ENCODE measurements around the gene MRPL1. TPM values are rescaled to one million over a fixed set of nuclear protein-coding genes. Genes with fewer than 3 reads are reported as not detected.

Gene MRPL1
- total and polyA plus RNA-seq, 2 donors (not counting 1 experiment from before 2014, with no cell fraction given) = 25.4 to 35.6 TPM

GRCh38 chr4:77899607-77900006 lies 37.0 kb downstream of the MRPL1 start:
- TF ChIP-seq EZH2 (IDR thresholded peaks at IDR 0.05; ENCODE audit: low read length, missing control alignments) = no peak
- no peak for TF ChIP-seq CTCF (conservative IDR thresholded peaks at IDR 0.05 in 1 of 2, IDR thresholded peaks at IDR 0.05 in 1 of 2; ENCODE audit: low read depth in 1 of 2, low read length in 2 of 2)
- H3K36me3 ChIP-seq (ENCODE audit: control insufficient read depth, insufficient read depth, low read length) = peaks cover 3% of the 10 kb centered on the region
- no peaks in the 10 kb centered on the region for H3K79me2 ChIP-seq (ENCODE audit: control insufficient read depth, insufficient read depth, low read length)
- H3K9me3 ChIP-seq (ENCODE audit: control insufficient read depth, insufficient read depth, low read depth, low read length) = no peaks in the 10 kb centered on the region
- H3K4me2 ChIP-seq (ENCODE audit: extremely low read depth, insufficient read depth, low read length) = no peak overlapping the region
- H3K4me1 ChIP-seq (ENCODE audit: control insufficient read depth, extremely low read depth, insufficient read depth, low read length) = no peaks in the 10 kb centered on the region
- H2AFZ ChIP-seq (ENCODE audit: low read length) = no peak overlapping the region
- H3K9ac ChIP-seq (ENCODE audit: insufficient read depth, low read length) = no peak overlapping the region
- no peak overlapping the region for H3K27ac ChIP-seq (ENCODE audit: insufficient read depth, low read length)
- no peak overlapping the region for H3K4me3 ChIP-seq (replicated peaks in 1 of 4; ENCODE audit: control extremely low read depth in 1 of 4, insufficient read depth in 1 of 4, low read depth in 3 of 4, low read length in 4 of 4)
- no peaks in the 10 kb centered on the region for H4K20me1 ChIP-seq (ENCODE audit: control insufficient read depth, extremely low read depth, insufficient read depth, low read length)
- H3K27me3 ChIP-seq (ENCODE audit: control insufficient read depth, insufficient read depth, low read length) = no peaks in the 10 kb centered on the region
- no peak for DNase-seq (ENCODE audit: low read depth in 2 of 2)

GRCh38 chr4:77903186-77903585 lies 40.6 kb downstream of the MRPL1 start:
- Histone ChIP-seq H3K4me2 (ENCODE audit: extremely low read depth, insufficient read depth, low read length) (no peak overlapping the region), H4K20me1 (ENCODE audit: control insufficient read depth, extremely low read depth, insufficient read depth, low read length) (no peaks in the 10 kb centered on the region), H3K4me3 (replicated peaks in 1 of 4; ENCODE audit: control extremely low read depth in 1 of 4, insufficient read depth in 1 of 4, low read depth in 3 of 4, low read length in 4 of 4) (no peak overlapping the region), H3K27ac (ENCODE audit: insufficient read depth, low read length) (no peak overlapping the region), H2AFZ (ENCODE audit: low read length) (no peak overlapping the region), H3K9ac (ENCODE audit: insufficient read depth, low read length) (no peak overlapping the region), H3K27me3 (ENCODE audit: control insufficient read depth, insufficient read depth, low read length) (no peaks in the 10 kb centered on the region), H3K36me3 (ENCODE audit: control insufficient read depth, insufficient read depth, low read length) (no peaks in the 10 kb centered on the region), H3K4me1 (ENCODE audit: control insufficient read depth, extremely low read depth, insufficient read depth, low read length) (no peaks in the 10 kb centered on the region), H3K79me2 (ENCODE audit: control insufficient read depth, insufficient read depth, low read length) (no peaks in the 10 kb centered on the region), H3K9me3 (ENCODE audit: control insufficient read depth, insufficient read depth, low read depth, low read length) (no peaks in the 10 kb centered on the region)
- TF ChIP-seq EZH2 (IDR thresholded peaks at IDR 0.05; ENCODE audit: low read length, missing control alignments) = no peak
- no peak for TF ChIP-seq CTCF (conservative IDR thresholded peaks at IDR 0.05 in 1 of 2, IDR thresholded peaks at IDR 0.05 in 1 of 2; ENCODE audit: low read depth in 1 of 2, low read length in 2 of 2)
- DNase-seq (ENCODE audit: low read depth in 2 of 2) = peak in 1 of 2 donors; percentile 19

- H3K9ac ChIP-seq (ENCODE audit: insufficient read depth, low read length) = no peak overlapping the region
- H2AFZ ChIP-seq (ENCODE audit: low read length) = no peak overlapping the region
- H3K4me3 ChIP-seq (replicated peaks in 1 of 4; ENCODE audit: control extremely low read depth in 1 of 4, insufficient read depth in 1 of 4, low read depth in 3 of 4, low read length in 4 of 4) = no peak overlapping the region
- H3K4me1 ChIP-seq (ENCODE audit: control insufficient read depth, extremely low read depth, insufficient read depth, low read length) = no peaks in the 10 kb centered on the region
- no peaks in the 10 kb centered on the region for H3K79me2 ChIP-seq (ENCODE audit: control insufficient read depth, insufficient read depth, low read length)
- no peak for DNase-seq (ENCODE audit: low read depth in 2 of 2)
- H3K27me3 ChIP-seq (ENCODE audit: control insufficient read depth, insufficient read depth, low read length) = no peaks in the 10 kb centered on the region
- TF ChIP-seq EZH2 (IDR thresholded peaks at IDR 0.05; ENCODE audit: low read length, missing control alignments) = no peak
- no peak for TF ChIP-seq CTCF (conservative IDR thresholded peaks at IDR 0.05 in 1 of 2, IDR thresholded peaks at IDR 0.05 in 1 of 2; ENCODE audit: low read depth in 1 of 2, low read length in 2 of 2)
- no peak overlapping the region for H3K4me2 ChIP-seq (ENCODE audit: extremely low read depth, insufficient read depth, low read length)
- no peaks in the 10 kb centered on the region for H3K9me3 ChIP-seq (ENCODE audit: control insufficient read depth, insufficient read depth, low read depth, low read length)
- no peak overlapping the region for H3K27ac ChIP-seq (ENCODE audit: insufficient read depth, low read length)
- no peaks in the 10 kb centered on the region for H3K36me3 ChIP-seq (ENCODE audit: control insufficient read depth, insufficient read depth, low read length)
- H4K20me1 ChIP-seq (ENCODE audit: control insufficient read depth, extremely low read depth, insufficient read depth, low read length) = no peaks in the 10 kb centered on the region
Measured at GRCh38 chr4:77905651-77906263, 43.1 kb downstream of the MRPL1 start.

Data from fibroblast of lung (primary cell).